ENCODE data around the gene KRT72.

The KRT72 gene

DNA sequence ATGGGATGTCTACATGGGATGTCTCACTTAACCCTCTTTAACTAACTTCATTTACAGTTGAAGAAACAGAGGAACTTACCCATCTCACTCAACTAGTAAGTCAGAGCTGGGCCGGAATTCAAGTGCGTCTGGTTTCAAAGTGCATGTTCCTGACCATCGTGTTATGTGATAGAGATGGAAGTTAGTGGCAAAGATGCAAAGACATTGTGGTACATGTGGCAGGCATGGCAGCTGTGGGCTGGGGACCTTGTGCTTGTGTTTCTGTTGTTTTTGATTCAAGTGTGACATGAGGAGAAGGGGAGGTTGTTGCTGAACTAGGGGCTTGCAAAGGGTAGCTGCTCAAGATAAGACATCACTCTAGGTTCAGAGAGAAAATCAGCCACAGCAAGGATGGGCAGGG is 25.3 kb downstream of the KRT72 start:
- no peak for DNase-seq

DNA sequence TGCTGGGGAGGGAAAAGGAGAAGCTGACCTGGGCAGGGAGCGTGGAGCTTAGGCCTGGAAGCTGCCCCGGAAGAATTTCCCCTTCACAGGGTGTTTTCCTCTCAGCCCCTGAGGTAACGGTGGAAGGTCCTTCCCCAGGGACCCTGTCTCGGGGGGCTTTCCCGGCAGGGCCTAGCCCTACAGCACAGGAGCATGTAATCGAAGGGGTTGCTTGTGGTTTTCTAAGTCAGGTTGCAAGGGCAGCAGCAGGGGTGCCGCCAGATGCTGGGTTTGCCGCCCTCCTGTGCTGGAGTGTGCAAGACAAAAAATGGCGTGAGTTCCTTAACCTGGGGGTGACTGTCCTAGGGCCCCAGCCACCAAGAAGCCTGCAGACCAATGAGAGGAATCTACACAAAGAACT is 26.0 kb downstream of the KRT72 start:
- no peak for DNase-seq

DNA sequence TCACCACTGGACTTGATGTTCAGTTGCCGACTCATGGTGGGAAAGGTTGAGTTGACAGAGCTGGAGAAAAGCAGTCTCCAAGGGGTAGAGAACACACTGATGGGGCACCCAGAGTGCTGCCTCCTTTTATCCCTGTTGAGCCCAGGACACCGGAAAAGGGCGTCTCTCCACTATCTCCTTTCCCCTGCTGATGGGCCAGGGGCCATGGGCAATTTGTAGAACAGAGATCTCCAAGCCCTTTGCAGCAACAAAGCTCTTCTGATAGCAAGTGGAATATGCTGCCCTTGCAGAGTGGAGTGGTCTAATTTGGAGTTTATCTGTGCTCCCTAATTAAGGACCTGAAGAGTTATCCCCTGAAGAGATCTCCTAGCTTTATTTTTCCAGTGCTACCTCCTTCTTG is 27.5 kb downstream of the KRT72 start, which contains the start of gene KRT74:
Gene KRT74, minus strand, starts transcription at position 101 of the 400 bp plus-strand sequence. Its CDS starts 66 bp downstream, at position 35.
- no peak for DNase-seq

DNA sequence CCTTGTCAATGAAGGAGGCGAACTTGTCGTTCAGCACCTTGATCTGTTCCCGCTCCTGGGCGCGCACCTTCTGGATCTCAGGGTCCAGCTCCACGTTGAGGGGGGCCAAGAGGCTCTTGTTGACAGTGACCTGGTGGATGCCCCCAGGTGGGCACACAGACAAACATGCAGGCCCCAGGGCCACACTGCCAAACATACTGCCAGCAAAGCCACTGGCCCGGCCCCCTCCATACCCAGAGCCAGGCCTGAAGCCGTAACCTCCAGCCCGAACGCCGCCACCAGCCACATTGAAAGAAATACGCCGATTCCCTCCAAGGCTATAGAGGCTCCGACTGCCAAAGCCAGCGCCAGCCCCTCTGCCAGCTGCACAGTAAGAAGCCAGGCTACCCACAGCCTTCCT is 28.0 kb downstream of the KRT72 start:
- DNase-seq = no peak

DNA sequence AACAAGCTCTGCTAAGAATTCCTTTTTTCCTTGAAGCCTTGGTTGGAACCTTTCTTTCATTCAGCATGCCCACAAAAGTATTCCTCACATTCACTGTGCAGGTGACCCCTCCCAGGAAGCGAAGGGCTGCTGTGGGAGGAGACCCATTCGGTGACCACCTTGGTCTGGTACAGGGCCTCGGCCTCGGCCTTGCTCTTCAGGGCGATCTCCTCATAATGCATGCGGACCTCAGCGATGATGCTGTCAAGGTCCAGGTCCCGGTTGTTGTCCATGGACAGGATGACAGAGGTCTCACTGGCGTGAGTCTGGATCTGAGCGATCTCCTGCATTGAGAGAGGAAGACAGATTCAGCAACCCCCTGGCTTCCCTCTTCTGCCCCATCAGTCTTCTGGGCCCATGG is 30.8 kb downstream of the KRT72 start:
- DNase-seq = no peak

DNA sequence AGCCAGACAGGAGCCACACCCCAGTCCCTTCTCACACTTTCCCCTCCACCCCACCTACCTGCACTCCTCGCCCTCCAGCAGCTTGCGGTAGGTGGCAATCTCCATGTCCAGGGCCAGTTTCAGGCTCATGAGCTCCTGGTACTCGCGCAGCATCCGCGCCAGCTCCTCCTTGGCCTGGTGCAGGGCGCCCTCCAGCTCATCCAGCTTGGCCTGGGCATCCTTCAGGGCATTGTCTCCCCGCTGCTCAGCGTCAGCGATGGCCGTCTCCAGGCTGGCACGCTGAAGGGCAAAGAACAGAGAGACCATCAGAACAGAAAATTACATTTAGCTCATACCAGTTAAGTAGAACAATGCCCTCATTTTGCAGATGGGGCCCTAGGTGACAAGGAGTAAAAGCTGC is 33.2 kb downstream of the KRT72 start:
- DNase-seq = no peak

DNA sequence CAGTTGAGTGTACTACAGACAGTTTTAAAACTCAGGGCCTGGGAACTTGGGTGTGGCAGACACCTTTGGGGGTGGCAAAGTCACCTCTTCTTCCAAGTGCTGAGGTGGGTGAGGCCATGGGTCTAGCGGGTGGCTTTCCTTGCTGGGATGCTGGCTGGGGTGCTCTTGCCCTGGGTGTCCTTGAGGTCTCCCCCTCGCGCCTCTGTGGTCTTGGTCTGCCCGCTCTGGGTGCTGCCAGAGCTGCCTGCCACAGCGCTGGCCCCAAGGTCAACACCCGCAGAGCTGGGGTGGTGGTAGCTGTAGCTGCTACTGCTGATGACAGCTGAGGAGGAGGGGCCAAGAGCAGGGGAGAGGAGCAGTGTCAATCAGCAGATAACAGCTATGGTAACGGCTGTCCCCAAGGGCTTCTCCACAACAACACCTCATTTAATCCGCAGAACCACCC is 34.4 kb downstream of the KRT72 start:
- no peak for DNase-seq

DNA sequence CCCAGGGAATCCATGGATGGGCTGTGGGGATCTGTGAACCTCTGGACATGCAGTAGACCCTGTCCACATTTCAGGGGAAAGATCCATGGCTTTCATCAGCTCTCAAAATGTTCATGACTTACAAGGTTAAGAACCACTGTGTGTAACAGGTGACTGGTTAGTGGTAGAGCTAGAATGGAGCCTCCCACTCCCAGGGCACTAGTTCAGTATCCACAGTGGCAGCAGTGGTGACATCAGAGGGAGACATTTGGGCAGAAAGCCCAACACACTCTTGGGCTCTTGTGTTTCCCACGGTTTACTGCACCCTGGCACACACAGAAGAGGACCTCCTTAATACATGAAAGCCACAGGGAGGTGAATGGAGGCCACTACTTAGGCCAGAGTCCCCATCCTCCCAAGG is 36.7 kb downstream of the KRT72 start:
- peak; percentile 67 for DNase-seq

DNA sequence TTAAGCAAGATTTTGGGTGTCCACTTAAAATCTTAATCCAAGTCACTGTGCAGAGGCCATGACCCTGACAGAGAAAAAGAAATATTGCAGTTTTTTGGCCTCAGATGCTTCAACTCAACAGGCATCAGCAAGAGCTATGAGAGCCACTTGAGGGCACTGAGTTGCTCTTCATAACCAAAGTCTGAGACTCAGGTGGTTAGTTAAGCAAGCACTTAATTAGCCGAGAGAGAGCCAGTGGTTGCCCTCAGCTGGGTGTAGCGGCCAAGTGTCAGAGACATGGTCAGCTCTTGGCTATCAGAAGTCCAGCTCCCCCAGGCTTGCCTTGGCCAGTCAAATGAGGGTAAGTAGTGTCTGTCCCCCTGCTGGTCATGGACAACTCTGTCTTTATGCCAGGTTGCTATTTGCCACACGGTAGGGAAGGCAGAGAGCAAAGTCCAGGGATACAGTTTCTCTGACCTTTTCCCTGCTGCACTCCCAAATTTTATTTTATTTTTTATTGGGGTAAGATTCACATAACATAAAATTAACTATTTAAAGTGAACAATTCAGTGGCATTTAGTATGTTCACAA is 39.3 kb downstream of the KRT72 start:
- peak; percentile 37 for DNase-seq

DNA sequence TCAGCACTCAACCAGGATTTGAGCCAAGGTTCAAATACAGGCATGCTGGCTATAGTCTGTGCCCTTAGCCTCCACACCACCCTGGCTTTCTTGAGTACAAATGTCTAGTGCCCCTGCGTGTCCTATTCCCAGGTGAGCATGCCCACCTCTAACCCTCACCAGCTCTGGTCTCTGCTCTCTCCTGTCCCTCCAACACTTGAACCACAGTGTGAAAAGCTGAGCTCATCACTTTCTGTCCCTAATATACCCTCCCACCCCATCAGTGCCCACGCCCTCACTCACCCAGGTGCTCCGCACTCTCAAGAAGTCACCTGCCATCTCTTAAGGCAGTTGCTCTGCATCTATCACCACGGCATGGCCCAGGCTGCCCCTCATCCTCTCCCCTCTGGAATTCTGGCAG is 41.3 kb downstream of the KRT72 start:
- DNase-seq = no peak

DNA sequence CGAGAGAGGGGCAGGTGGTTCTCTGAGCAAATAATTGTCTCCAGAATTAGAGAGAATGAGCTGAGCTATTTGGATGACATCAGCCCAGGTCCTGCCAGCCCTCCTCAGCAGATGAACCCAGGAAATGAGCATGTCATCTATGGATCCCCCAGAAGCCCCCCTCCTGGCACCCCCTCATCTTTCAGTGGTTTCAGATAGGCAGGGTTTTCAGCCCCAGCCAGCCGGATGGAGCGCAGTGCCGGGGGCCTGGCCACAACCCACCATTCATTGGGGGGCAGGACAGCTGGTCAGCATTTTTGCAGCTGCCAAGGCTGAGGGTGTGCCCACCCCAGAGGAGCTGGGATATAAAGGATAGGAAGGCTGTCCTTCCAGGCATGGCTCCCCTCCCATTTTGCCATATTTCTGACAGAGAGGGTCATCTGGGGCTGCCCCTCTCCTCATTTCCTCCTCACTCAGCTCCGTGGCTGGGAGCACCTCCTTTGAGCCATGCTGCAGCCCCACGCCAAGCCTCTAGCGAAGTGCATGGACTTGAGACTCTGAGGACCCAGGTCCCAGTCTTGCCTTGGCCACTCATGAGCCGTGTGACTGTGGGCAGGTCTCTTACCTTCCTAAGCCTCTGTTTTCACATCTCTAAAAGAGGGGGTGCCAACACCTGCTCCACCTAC is 42.4 kb downstream of the KRT72 start:
- no peak for DNase-seq

DNA sequence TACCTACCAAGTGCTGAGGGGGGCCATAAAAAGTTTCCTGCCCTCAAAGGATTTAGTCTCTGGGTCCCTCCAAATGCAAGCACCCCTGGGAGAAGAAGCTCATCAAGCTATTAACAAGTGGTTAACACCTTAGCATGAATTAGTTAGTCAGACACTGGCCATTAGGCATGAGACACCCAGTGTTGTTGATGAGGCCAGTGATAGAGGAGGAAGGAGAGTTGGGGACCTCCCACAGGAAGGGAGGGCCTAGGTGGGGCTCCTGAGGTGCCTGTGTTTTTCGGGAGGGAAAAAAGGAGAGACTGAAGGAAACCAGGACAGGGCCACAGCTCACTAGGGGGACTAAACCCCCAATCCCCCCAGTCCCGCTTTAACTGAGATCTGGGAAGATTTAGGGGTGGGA is 43.8 kb downstream of the KRT72 start:
- no peak for DNase-seq

DNA sequence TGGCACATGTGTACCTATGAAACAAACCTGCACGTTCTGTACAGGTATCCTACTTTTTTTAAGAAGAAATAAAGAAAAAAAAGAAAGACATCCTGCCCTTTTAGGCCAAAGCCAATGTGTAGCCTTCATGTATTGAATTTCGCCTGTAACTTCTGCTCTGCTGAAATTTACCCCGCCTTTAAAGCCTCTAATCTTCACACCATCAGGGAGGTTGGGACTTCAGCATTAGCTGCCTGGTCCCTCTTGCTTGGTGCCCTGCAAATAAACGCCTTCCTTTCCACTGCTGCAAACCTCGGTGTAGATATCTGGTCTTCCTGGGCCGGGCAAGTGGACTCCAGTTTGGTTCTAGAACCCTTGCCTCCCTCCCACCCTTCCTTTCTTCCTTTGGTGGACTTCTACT is 45.7 kb downstream of the KRT72 start:
- no peak for DNase-seq

DNA sequence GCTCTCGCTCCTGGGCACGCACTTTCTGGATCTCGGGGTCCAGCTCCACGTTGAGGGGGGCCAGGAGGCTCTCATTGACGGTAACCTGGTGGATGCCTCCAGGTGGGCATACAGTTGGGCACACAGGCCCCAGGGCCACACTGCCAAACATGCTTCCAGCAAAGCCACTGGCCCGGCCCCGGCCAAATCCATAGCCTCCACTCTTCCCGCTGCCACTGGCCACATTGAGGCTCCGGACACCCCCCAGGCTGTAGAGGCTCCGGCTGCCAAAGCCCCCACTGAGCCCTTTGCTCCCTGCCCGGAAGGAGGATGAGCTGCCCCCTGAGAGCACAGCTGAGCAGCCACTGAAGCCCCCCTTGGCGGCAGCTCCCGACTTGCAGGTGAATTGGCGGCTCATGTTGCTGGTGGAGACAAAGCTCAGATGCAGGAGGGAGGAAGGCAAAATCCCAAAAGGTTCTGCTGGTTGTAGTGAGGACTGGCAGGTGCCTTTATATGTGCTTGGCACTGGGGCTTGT is 48.5 kb downstream of the KRT72 start, which contains the start of gene KRT71:
Gene KRT71, minus strand, starts transcription at position 465 of the 515 bp plus-strand sequence. Its CDS starts 68 bp downstream, at position 397.
- DNase-seq = no peak

DNA sequence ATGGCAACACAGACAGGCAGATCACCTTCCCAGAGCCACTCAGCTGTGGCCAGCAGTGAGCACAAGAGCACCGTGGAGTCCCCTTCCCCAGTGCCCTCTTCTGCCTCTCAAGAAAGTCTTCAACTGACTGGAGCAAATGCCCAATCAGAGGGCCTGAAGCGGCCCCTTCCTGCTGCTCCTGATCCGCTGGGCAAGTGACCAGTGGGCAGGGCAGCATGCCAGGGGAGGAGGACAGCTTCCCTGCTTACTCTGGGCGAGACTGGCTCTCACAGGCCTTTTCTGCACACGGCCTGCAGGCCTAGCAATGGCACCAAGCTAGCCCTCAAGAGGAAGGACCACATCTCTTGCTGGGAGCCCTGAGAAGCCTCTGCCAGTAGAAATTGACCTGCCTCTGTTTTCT is 49.2 kb downstream of the KRT72 start:
- DNase-seq = no peak

DNA sequence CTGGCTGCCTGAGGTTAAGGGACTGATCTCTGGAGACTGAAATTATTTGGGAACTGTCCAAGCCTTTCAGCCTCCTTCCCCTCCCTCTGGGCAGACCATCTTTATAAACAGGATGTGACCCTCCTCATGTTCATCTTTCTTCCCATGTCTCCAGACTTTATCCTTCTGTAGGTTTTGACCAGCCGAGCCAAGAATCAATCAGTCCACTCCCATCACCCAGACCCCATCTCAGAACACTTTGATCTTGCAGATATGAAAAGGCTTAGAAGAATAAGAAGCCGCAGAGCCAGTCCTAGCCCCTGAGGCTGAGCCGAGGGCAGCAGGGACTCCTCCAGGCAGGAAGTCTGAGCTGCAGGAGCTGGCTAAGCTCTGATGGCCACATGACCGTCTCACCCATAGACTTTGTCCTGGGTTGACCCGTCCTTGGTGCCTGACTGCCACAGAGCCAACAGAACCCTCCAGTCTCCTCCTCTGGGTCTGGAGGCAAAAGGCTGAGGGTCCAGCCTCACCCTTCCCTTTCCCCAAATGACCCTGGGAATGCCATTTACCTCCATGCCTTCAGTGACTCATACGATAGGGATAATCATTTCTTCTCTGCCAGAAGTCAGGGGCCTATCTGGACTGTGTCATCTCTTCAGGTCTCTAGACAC is 49.9 kb downstream of the KRT72 start:
- DNase-seq = no peak

DNA sequence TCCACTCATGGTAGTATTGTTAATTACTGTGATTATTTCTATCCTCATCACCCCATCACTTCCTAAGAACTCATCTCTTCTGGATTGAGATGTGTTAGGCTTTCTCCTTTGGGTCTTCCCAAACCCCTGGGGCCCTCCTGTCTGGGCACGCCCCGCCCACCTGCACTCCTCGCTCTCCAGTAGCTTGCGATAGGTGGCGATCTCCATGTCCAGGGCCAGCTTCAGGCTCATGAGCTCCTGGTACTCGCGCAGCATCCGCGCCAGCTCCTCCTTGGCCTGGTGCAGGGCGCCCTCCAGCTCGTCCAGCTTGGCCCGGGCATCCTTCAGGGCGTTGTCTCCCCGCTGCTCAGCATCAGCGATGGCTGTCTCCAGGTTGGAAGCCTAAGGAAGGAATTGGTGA is 55.1 kb downstream of the KRT72 start:
- no peak for DNase-seq

DNA sequence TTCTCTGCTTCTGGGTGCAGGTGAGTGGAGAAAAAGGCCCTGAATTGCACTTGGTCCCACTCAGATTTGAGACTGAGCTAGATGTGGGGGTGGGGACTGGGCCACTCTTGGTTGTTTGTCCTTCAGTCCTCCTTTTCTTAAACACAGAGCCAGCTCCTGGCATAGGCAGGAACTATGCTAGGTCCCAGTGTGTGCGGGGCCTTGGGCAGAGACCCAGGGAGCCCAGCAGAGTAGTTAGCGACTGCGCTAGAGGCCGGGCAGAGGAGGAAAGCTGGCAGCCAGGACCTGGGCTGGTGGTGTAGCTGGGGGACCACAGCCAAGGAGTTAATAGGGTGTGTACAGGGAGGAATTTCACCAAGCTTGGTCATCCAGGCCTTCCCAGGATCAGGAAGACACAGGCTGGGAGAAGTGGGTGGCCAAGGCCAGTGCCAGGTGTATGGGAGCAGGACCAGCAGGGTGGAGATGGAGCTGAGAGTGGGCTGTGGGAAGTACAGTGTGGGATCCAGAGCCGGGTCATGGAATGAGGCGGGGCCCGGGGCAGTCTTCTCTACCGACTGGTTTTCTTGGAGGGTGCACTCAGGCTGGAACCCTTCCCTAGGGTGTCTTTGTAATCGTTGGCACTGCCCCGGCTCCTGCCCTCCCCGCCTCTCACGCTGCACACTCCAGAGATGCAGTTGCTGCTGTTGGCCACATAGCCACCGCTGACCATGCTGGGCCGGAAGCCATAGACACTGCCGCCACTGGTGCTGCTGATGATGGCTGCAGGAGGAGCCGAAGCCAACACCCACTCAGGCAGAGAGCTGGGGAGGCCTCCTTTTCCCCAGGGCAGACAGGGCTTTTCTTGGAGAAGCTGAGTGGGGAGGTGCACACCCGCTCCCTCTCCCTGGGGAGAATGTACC is 57.0 kb downstream of the KRT72 start:
- no peak for DNase-seq

DNA sequence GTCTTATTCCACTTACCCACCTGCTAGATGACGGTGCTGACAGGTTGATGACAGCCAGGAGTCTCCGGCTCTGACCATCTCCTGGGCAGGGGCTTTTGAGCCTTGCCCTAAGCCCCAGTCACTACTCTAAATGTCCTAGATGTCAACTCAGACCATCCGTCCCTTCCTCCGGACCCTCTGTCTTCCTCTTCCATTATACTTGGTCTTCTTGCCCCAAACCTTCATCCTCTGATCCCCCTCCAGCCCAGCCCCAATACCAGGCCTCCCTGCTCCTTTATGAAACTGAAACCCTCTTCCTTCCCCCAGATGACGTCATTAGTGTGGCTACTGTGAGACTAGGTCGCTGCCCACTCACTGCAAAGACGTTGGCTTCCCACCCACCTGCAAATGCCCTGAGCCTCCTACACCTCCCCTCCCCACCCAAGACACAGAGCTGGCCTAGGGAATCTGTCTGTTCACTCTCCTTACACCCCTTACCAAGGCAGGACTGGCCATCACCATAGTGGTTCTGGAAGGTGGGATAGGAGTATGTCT is 58.4 kb downstream of the KRT72 start:
- DNase-seq = no peak

DNA sequence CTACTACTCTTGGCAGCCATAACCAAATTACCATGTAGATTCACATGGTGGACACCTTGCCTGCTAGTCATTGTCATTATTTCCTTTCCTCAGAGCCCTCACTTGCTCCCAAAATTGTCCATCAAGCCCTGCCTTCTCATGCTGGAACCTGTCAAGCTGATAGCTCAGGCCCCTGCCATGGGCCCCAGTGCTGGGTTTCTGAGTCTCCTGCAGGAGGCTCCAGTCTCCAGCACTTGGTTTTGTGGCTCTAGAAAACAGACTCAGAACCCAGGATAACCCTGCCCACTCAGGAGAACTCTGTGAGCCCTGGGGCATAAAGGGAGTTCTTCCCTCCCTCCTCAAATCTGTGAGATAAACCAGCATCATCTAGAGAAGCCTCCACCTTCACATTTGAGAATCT is 59.1 kb downstream of the KRT72 start:
- DNase-seq = no peak

DNA sequence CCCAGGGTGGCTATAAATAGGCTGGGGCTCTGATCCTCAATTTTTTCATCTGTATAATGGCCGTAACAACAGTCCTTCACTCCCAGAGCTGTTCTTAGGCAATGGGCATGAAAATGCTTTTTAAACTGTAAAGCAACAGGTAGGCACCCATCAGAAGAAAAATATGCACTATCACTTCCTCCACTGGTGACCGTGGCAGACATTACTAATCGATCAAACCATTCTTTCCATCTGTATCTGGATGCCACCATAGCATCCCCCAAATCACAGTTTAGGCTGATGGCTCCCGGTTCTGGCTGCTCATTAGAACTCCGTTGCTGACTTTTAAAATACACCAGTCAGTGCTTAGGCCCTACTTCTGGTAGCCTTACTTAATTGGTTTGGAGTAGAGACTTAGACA is 59.6 kb downstream of the KRT72 start:
- DNase-seq = no peak

DNA sequence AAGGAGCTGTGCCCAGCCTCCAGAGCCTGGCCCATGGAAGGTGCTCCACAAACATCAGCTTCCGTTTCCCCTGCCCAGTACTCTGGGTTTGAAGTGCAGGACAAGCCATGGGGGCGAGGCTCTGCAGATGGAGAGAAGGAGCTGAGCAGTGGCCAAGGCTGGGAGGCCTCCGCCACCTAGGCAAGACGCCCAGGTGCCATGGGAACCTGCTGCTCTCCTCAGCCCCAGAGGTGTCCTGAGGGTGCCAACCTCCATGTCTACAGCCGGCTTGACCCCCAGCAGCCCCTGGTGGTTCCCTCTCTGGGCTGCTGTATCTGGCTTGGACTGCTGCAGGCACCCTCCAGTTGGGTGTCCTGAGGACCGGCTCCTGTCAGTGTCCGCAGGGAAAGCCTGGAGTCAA is 60.7 kb downstream of the KRT72 start:
- DNase-seq = no peak

DNA sequence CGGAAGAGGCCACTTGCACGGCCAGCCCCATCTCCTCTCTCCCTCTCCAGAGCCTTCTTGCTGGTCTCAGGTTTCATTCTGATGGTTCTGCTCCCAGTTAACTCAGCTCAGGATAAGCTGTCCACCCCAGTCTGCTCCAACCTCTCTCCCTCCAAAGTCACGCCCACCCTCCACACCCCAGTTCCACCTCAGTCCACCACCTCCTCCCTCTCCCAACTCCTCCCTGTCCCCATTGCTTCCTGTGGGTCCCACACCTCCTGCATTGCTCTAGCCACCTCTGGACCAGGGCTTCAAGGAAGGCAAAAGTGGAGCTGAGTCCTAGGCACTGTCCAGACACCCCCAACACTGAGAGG is 61.5 kb downstream of the KRT72 start:
- DNase-seq = no peak

Data from DMS79 treated with DMSO at 0.1 percent for 48 hours (cell line).